ENCODE results near the gene ZFP36L2.

ZFP36L2 gene

DNA sequence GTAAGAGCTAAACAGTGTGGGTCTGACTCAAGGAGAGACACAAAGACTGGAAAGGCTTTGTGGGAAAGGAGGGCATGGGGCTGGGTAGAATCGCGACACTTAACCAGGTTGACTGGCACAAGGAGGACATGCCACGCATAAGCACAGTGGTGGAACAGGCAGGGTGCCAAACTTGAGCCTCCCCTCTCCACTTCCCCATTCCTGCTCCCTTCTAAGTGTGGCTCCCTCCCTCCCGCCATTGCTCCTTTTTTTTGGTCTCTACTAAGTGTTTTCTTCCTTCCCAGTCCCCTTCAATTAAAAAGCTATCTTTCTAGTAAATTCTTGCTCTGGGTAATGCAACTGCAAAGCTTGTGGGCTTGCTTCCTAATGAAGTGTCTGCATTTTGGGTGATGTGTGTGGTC, 40.3 kb upstream of the ZFP36L2 start:
- no peak overlapping the region for H3K4me3 ChIP-seq (replicated peaks; ENCODE audit: low read depth, low read length)
- TF ChIP-seq CTCF (IDR thresholded peaks at IDR 0.05; ENCODE audit: insufficient read depth, low read length, poor library complexity, severe bottlenecking): no peak
- no peak for DNase-seq (ENCODE audit: extremely low read depth, insufficient read length)
- peaks cover 10% of the 10 kb centered on the region for H3K36me3 ChIP-seq (ENCODE audit: control insufficient read depth, insufficient read depth, low read length)
- H3K27me3 ChIP-seq (replicated peaks; ENCODE audit: control insufficient read depth, insufficient read depth, low read length): no peaks in the 10 kb centered on the region

DNA sequence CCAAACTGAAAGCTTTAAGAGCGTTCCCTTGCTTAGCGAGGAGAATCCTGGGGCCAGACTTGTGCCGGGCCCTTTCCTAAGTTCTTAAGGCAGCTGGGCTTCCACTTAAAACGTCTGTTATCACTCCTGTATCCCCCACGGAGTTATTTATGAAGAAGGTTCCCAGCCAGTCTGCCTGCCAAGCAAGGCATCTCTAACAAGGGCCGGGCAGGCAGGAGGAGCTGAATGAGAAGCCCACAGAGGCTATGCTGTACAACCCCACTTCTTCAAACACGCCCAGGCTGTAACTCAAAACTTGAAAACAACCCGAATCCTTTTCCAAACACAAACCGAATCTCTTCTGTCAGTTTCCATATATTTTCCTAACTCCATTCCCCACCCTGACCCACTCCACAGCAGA, 39.0 kb upstream of the ZFP36L2 start:
- no peak for TF ChIP-seq CTCF (IDR thresholded peaks at IDR 0.05; ENCODE audit: insufficient read depth, low read length, poor library complexity, severe bottlenecking)
- H3K36me3 ChIP-seq (ENCODE audit: control insufficient read depth, insufficient read depth, low read length): peaks cover 10% of the 10 kb centered on the region
- H3K4me3 ChIP-seq (replicated peaks; ENCODE audit: low read depth, low read length): no peak overlapping the region
- no peak for DNase-seq (ENCODE audit: extremely low read depth, insufficient read length)
- H3K27me3 ChIP-seq (replicated peaks; ENCODE audit: control insufficient read depth, insufficient read depth, low read length): no peaks in the 10 kb centered on the region

DNA sequence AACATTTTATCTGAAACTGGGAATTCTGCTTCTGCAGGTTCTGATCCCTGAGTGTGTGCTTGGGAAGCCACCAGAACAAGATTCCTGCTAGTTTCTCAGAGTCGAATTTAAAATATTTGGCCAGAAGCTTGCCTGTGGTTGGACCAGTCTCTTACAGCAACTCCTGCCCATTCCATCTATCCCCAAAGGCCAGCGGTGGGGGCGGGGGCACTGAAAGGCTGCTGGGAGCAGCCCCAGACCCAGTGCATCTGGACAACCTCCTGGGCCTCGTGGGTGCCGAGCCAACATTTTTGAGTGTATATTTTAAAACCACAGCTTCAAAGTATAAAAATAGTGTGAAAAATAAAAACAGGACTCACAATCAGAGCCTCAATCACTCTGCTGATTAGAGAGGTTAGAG, 38.6 kb upstream of the ZFP36L2 start:
- no peak for TF ChIP-seq CTCF (IDR thresholded peaks at IDR 0.05; ENCODE audit: insufficient read depth, low read length, poor library complexity, severe bottlenecking)
- H3K27me3 ChIP-seq (replicated peaks; ENCODE audit: control insufficient read depth, insufficient read depth, low read length): no peaks in the 10 kb centered on the region
- DNase-seq (ENCODE audit: extremely low read depth, insufficient read length): no peak
- no peak overlapping the region for H3K4me3 ChIP-seq (replicated peaks; ENCODE audit: low read depth, low read length)
- peaks cover 10% of the 10 kb centered on the region for H3K36me3 ChIP-seq (ENCODE audit: control insufficient read depth, insufficient read depth, low read length)

- peaks cover 4% of the 10 kb centered on the region for H3K36me3 ChIP-seq (ENCODE audit: control insufficient read depth, insufficient read depth, low read length)
- no peaks in the 10 kb centered on the region for H3K27me3 ChIP-seq (replicated peaks; ENCODE audit: control insufficient read depth, insufficient read depth, low read length)
- no peak overlapping the region for H3K4me3 ChIP-seq (replicated peaks; ENCODE audit: low read depth, low read length)
- no peak for DNase-seq (ENCODE audit: extremely low read depth, insufficient read length)
- no peak for TF ChIP-seq CTCF (IDR thresholded peaks at IDR 0.05; ENCODE audit: insufficient read depth, low read length, poor library complexity, severe bottlenecking)
Observed at GRCh38 chr2:43262951-43263350, 36.5 kb upstream of the ZFP36L2 start.

DNA sequence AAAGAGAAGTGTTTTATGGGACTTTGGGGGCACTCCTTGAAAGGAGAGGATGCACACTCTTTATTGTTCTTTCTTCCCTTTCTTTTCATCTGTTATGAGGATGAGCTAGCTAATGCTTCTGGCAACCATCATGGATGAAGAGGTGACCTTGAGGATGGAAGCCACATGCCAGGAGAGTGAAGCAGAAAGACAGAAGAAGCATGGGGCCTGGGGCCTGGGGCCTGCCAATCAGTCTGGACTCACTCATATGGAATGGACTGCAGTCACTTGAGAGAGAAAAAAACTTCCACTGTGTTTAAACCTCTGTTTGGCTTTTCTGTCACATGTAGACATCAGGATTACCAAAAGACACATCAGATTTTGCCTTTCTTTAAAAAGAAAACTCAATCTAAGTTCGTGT, 35.8 kb upstream of the ZFP36L2 start:
- peaks cover 4% of the 10 kb centered on the region for H3K36me3 ChIP-seq (ENCODE audit: control insufficient read depth, insufficient read depth, low read length)
- no peaks in the 10 kb centered on the region for H3K27me3 ChIP-seq (replicated peaks; ENCODE audit: control insufficient read depth, insufficient read depth, low read length)
- H3K4me3 ChIP-seq (replicated peaks; ENCODE audit: low read depth, low read length): no peak overlapping the region
- no peak for DNase-seq (ENCODE audit: extremely low read depth, insufficient read length)
- TF ChIP-seq CTCF (IDR thresholded peaks at IDR 0.05; ENCODE audit: insufficient read depth, low read length, poor library complexity, severe bottlenecking): no peak

DNA sequence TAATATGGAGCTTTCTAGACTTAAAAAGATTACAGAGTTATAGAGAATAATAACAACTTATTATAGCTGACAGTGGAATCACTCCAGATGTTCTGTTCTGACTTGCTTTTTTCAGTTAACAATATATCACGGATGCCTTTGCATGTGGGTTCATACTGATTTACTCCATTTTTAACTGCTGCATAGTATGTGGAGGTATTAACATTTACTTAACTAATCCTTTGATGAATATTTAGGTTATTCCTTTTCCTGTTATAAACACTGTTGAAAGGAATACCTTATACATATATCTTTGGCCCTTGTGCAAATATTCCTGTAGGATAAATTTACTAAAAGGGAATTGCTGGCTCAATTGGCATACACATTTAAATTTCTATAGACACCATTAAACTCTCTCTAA, 33.1 kb upstream of the ZFP36L2 start:
- Histone ChIP-seq H3K36me3 (ENCODE audit: control insufficient read depth, insufficient read depth, low read length) (peaks cover 4% of the 10 kb centered on the region), H3K27me3 (replicated peaks; ENCODE audit: control insufficient read depth, insufficient read depth, low read length) (no peaks in the 10 kb centered on the region), H3K4me3 (replicated peaks; ENCODE audit: low read depth, low read length) (no peak overlapping the region)
- DNase-seq (ENCODE audit: extremely low read depth, insufficient read length): no peak
- no peak for TF ChIP-seq CTCF (IDR thresholded peaks at IDR 0.05; ENCODE audit: insufficient read depth, low read length, poor library complexity, severe bottlenecking)

Measured in GM06990 (cell line).